ENCODE measurements around the gene NPR1. TPM values are rescaled to one million over a fixed set of nuclear protein-coding genes. Genes with fewer than 3 reads are reported as not detected.

Gene NPR1
- total RNA-seq, 1 donor: under 0.01 TPM

DNA sequence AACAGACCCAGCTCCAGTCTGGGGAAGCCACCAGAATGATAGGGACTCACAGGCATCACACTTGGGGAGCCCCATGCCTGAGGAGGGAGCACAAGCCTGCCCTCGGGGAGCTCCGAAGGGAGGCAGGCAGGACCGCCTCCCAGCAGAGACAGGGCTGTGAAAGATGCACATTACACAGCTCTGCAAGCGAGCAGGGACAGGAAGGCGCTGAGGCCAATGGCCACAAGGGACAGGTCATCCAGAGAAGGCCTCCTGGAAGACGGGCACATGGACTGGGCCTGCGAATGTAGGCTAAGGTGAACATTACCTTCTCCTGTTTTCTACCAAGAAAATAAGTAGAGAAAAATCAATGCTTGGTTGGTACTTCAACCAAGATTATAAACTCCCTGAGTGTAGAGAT lies 4.2 kb downstream of the NPR1 start:
- DNase-seq (ENCODE audit: insufficient read length, low spot score, missing footprints): no peak
- Histone ChIP-seq H3K36me3 (ENCODE audit: insufficient read depth, low read length) (no peaks in the 10 kb centered on the region), H3K27me3 (ENCODE audit: insufficient read depth, low read length) (peaks cover 53% of the 10 kb centered on the region), H2AFZ (ENCODE audit: low read length) (no peak overlapping the region), H3K79me2 (ENCODE audit: insufficient read depth, low read length) (no peaks in the 10 kb centered on the region), H3K4me3 (ENCODE audit: insufficient read depth, low read length) (no peak overlapping the region), H3K4me2 (ENCODE audit: insufficient read depth, low read length) (no peak overlapping the region), H3K9me3 (ENCODE audit: low read depth, low read length) (no peaks in the 10 kb centered on the region), H4K20me1 (ENCODE audit: insufficient read depth, low read length) (no peaks in the 10 kb centered on the region), H3K27ac (ENCODE audit: low read depth, low read length) (no peak overlapping the region), H3K4me1 (ENCODE audit: insufficient read depth, low read length) (peaks cover 11% of the 10 kb centered on the region)
- TF ChIP-seq, protein P1, sequence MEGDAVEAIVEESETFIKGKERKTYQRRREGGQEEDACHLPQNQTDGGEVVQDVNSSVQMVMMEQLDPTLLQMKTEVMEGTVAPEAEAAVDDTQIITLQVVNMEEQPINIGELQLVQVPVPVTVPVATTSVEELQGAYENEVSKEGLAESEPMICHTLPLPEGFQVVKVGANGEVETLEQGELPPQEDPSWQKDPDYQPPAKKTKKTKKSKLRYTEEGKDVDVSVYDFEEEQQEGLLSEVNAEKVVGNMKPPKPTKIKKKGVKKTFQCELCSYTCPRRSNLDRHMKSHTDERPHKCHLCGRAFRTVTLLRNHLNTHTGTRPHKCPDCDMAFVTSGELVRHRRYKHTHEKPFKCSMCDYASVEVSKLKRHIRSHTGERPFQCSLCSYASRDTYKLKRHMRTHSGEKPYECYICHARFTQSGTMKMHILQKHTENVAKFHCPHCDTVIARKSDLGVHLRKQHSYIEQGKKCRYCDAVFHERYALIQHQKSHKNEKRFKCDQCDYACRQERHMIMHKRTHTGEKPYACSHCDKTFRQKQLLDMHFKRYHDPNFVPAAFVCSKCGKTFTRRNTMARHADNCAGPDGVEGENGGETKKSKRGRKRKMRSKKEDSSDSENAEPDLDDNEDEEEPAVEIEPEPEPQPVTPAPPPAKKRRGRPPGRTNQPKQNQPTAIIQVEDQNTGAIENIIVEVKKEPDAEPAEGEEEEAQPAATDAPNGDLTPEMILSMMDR (IDR thresholded peaks at IDR 0.05; ENCODE audit: extremely low read depth, low read depth, low read length): no peak

DNA sequence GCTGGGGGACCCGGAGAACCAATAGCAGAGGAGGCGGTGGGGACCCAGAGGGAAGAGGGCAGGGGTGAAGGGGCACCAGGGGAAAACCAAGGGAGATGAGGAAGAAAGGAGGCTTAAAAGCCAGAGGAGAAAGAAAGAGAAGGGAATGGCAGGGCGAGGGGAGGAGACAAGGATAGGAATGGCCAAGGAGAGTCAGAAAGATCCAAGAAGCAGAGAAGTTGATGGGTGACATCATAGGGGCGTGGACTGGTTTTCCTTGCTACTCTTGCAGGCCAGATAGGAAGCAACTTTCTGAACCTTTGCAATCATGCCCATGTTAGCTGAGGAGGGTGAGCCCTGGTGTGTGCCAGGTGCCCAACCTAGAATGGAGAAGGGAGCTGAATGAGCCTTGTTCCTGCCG lies 5.4 kb downstream of the NPR1 start:
- no peak overlapping the region for H3K27ac ChIP-seq (ENCODE audit: low read depth, low read length)
- DNase-seq (ENCODE audit: insufficient read length, low spot score, missing footprints): peak; percentile 93
- H3K9me3 ChIP-seq (ENCODE audit: low read depth, low read length): no peaks in the 10 kb centered on the region
- no peaks in the 10 kb centered on the region for H4K20me1 ChIP-seq (ENCODE audit: insufficient read depth, low read length)
- H3K27me3 ChIP-seq (ENCODE audit: insufficient read depth, low read length): peaks cover 41% of the 10 kb centered on the region
- no peak overlapping the region for H3K4me3 ChIP-seq (ENCODE audit: insufficient read depth, low read length)
- no peaks in the 10 kb centered on the region for H3K36me3 ChIP-seq (ENCODE audit: insufficient read depth, low read length)
- H2AFZ ChIP-seq (ENCODE audit: low read length): no peak overlapping the region
- H3K79me2 ChIP-seq (ENCODE audit: insufficient read depth, low read length): no peaks in the 10 kb centered on the region
- TF ChIP-seq, protein P1 (IDR thresholded peaks at IDR 0.05; ENCODE audit: extremely low read depth, low read depth, low read length): no peak
- H3K4me1 ChIP-seq (ENCODE audit: insufficient read depth, low read length): peaks cover under 1% of the 10 kb centered on the region
- H3K4me2 ChIP-seq (ENCODE audit: insufficient read depth, low read length): no peak overlapping the region

DNA sequence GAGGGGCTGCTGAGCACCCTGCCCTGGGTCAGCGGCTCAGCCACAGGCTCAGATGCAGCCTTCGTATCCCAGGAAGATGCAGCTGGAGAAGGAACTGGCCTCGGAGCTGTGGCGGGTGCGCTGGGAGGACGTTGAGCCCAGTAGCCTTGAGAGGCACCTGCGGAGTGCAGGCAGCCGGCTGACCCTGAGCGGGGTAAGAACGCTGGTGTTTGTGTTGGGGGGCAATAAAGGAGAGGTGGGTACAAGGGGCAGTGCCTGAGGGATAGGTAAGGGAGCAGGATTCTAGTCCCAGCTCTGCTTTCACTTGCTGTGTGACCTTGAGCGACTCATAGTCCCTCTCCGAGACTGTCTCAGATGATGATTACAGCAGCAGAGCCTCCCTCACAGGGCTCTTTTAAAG lies 6.4 kb downstream of the NPR1 start:
- Histone ChIP-seq H3K4me1 (ENCODE audit: insufficient read depth, low read length) (no peaks in the 10 kb centered on the region), H3K9me3 (ENCODE audit: low read depth, low read length) (no peaks in the 10 kb centered on the region), H3K27ac (ENCODE audit: low read depth, low read length) (no peak overlapping the region), H2AFZ (ENCODE audit: low read length) (no peak overlapping the region), H3K36me3 (ENCODE audit: insufficient read depth, low read length) (no peaks in the 10 kb centered on the region), H3K4me3 (ENCODE audit: insufficient read depth, low read length) (no peak overlapping the region), H3K27me3 (ENCODE audit: insufficient read depth, low read length) (peaks cover 31% of the 10 kb centered on the region), H4K20me1 (ENCODE audit: insufficient read depth, low read length) (no peaks in the 10 kb centered on the region), H3K79me2 (ENCODE audit: insufficient read depth, low read length) (no peaks in the 10 kb centered on the region), H3K4me2 (ENCODE audit: insufficient read depth, low read length) (no peak overlapping the region)
- peak; percentile 63 for DNase-seq (ENCODE audit: insufficient read length, low spot score, missing footprints)
- TF ChIP-seq, protein P1 (IDR thresholded peaks at IDR 0.05; ENCODE audit: extremely low read depth, low read depth, low read length): no peak

DNA sequence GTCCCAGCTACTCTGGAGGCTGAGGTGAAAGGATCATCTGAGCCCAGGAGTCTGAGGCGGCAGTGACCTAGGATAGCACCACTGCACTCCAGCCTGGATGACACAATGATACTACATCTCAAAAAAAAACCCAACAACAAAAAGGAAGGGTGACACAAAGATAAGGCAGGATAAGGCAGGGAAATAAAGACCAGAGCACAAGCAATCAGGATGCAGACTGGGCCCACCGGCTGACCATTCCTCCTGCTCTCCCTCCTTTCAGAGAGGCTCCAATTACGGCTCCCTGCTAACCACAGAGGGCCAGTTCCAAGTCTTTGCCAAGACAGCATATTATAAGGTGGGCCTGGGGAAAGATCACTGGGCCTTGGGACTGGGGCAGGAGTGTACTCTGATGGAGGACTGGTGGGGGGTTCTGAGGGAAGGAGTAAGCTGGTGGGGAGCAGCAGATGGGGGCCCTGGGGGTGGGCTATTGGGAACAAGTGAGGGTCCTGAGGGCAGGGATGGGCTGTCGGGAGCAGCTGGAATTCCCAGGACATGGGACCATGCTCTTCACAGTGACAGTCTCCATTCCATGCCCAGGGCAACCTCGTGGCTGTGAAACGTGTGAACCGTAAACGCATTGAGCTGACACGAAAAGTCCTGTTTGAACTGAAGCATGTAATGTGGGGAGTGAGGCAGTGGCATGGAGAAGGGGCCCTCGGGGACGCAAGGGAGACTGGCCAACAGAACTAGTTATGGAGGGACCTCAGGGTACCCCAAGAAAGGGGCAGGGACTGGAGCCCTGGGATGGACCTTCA lies 7.3 kb downstream of the NPR1 start:
- Histone ChIP-seq H3K27me3 (ENCODE audit: insufficient read depth, low read length) (peaks cover 22% of the 10 kb centered on the region), H3K4me3 (ENCODE audit: insufficient read depth, low read length) (no peak overlapping the region), H3K9me3 (ENCODE audit: low read depth, low read length) (no peaks in the 10 kb centered on the region), H3K27ac (ENCODE audit: low read depth, low read length) (no peak overlapping the region), H4K20me1 (ENCODE audit: insufficient read depth, low read length) (no peaks in the 10 kb centered on the region), H3K4me1 (ENCODE audit: insufficient read depth, low read length) (no peaks in the 10 kb centered on the region), H3K36me3 (ENCODE audit: insufficient read depth, low read length) (no peaks in the 10 kb centered on the region), H3K4me2 (ENCODE audit: insufficient read depth, low read length) (no peak overlapping the region), H2AFZ (ENCODE audit: low read length) (no peak overlapping the region), H3K79me2 (ENCODE audit: insufficient read depth, low read length) (no peaks in the 10 kb centered on the region)
- TF ChIP-seq, protein P1 (IDR thresholded peaks at IDR 0.05; ENCODE audit: extremely low read depth, low read depth, low read length): no peak
- peak; percentile 27 for DNase-seq (ENCODE audit: insufficient read length, low spot score, missing footprints)

Measured in osteoblast (primary cell).